GM12864 (cell line): ENCODE data around the gene ATG2B.

Experiments
- DNase-seq: peaks from one replicate; pipeline ENCODE4 v3.0.0-alpha.2; 2011; ENCODE audit warnings: low read depth
- H3K4me3 ChIP-seq: 2 replicates; pipeline ENCODE4 v1.5.1; 2011; ENCODE audit warnings: mild to moderate bottlenecking, low read depth, low read length, control low read depth
- CTCF ChIP-seq: IDR thresholded peaks from 2 replicates; pipeline ENCODE4 v1.5.1; 2011; ENCODE audit warnings: low read depth, mild to moderate bottlenecking, moderate library complexity, low read length, control low read depth, inconsistent platforms; ENCODE audit errors: missing control alignments

The ATG2B gene

DNA sequence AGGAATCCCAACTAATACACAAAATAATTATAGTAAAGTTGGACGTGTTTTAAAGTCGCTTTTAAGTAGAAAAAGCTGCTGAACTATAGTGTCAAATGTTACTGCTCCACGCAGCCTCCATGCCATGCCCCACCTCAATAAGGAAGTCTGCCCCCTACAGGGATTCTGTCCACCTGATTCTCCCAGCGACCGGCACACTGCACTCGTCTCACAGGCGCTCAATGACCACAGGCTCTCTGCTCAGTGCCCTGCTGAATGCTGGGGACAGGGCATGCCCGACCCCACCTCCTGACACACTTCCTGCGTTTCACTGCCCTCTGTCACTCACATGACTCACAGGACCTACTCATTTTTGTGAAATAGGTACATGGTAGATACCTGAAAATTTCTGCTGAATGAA is 58.2 kb downstream of the ATG2B start:
- TF ChIP-seq CTCF, result no peak
- H3K4me3 ChIP-seq, result no peak overlapping the region
- no peak for DNase-seq

- H3K4me3 ChIP-seq, result no peak overlapping the region
- no peak for TF ChIP-seq CTCF
- DNase-seq, result no peak
Measured at GRCh38 chr14:96303981-96304380, 59.2 kb downstream of the ATG2B start.

GRCh38 chr14:96299441-96299840 is 63.7 kb downstream of the ATG2B start:
- no peak for TF ChIP-seq CTCF
- DNase-seq, result no peak
- no peak overlapping the region for H3K4me3 ChIP-seq

- no peak for TF ChIP-seq CTCF
- H3K4me3 ChIP-seq, result no peak overlapping the region
- no peak for DNase-seq
Measured at GRCh38 chr14:96297997-96298515, 65.1 kb downstream of the ATG2B start.

- DNase-seq, result no peak
- TF ChIP-seq CTCF, result peak; percentile 31
- H3K4me3 ChIP-seq, result no peak overlapping the region
Measured at GRCh38 chr14:96297000-96297399, 66.1 kb downstream of the ATG2B start.

- no peak overlapping the region for H3K4me3 ChIP-seq
- TF ChIP-seq CTCF, result no peak
- DNase-seq, result no peak
Measured at GRCh38 chr14:96294246-96294645, 68.9 kb downstream of the ATG2B start.

GRCh38 chr14:96287856-96288255 is 75.3 kb downstream of the ATG2B start:
- H3K4me3 ChIP-seq, result no peak overlapping the region

More at GRCh38 chr14:96287856-96288255, 75.3 kb downstream of the ATG2B start:
- no peak for DNase-seq
- TF ChIP-seq CTCF, result no peak
